HFFc6 (cell line): ENCODE data around the gene SCTR. TPM values are rescaled to one million over a fixed set of nuclear protein-coding genes. Genes with fewer than 3 reads are reported as not detected.

Experiments used
- DNase-seq: peaks from one replicate; pipeline ENCODE4 v3.0.0-alpha.2; 2018
- H3K27ac Mint-ChIP-seq: 2 replicates; pipeline ENCODE4 v1.8.0; 2020; ENCODE audit warnings: mild to moderate bottlenecking, mixed read lengths
- H3K27me3 Mint-ChIP-seq: 2 replicates; pipeline ENCODE4 v1.8.0; 2021; ENCODE audit warnings: mild to moderate bottlenecking, moderate library complexity, mixed read lengths; ENCODE audit not compliant: insufficient read depth
- H3K36me3 Mint-ChIP-seq: 2 replicates; pipeline ENCODE4 v1.8.0; 2021; ENCODE audit warnings: low read depth, mixed read lengths
- H3K4me1 Mint-ChIP-seq: 2 replicates; pipeline ENCODE4 v1.8.0; 2020; ENCODE audit warnings: low read depth, mixed read lengths
- H3K4me3 Mint-ChIP-seq: 2 replicates; pipeline ENCODE4 v1.8.0; 2020; ENCODE audit warnings: mild to moderate bottlenecking, moderate library complexity, mixed read lengths
- H3K9me3 Mint-ChIP-seq: 2 replicates; pipeline ENCODE4 v1.8.0; 2020; ENCODE audit warnings: mild to moderate bottlenecking, mixed read lengths
- CTCF ChIP-seq: fragments of 200-600 bp; sonication (generic); IDR thresholded peaks from 2 replicates; pipeline ENCODE4 v1.5.0; 2021; ENCODE audit warnings: antibody characterized with exemption, mild to moderate bottlenecking
- total RNA-seq, 6 experiments: library from RNA; stranded (reverse); fragmentation: NEBNext Ultra II Directional; extraction: Animal tissue kit (Norgen Biotek cat#: 25700); gene quantifications; 2 replicates in 1 of 6; 3 replicates in 5 of 6; pipeline ENCODE4 v1.2.3, GENCODE V29; 2021

The SCTR gene
- total RNA-seq, 6 experiments from 2014 or later = not detected

GRCh38 chr2:119446037-119446436, 78.2 kb downstream of the SCTR start:
- Mint-ChIP-seq H3K36me3 (no peaks in the 10 kb centered on the region), H3K27ac (no peak overlapping the region), H3K9me3 (no peaks in the 10 kb centered on the region), H3K27me3 (peaks cover 26% of the 10 kb centered on the region), H3K4me3 (no peak overlapping the region), H3K4me1 (no peaks in the 10 kb centered on the region)
- no peak for TF ChIP-seq CTCF
- no peak for DNase-seq

GRCh38 chr2:119442850-119443249, 81.4 kb downstream of the SCTR start:
- Mint-ChIP-seq H3K9me3 (no peaks in the 10 kb centered on the region), H3K27ac (no peak overlapping the region)
- TF ChIP-seq CTCF = no peak

GRCh38 chr2:119442226-119442619, 82.1 kb downstream of the SCTR start:
- H3K27me3 Mint-ChIP-seq = peaks cover 24% of the 10 kb centered on the region
- H3K9me3 Mint-ChIP-seq = no peaks in the 10 kb centered on the region
- H3K4me1 Mint-ChIP-seq = no peaks in the 10 kb centered on the region
- TF ChIP-seq CTCF = no peak
- no peak overlapping the region for H3K4me3 Mint-ChIP-seq
- no peak overlapping the region for H3K27ac Mint-ChIP-seq
- DNase-seq = no peak
- H3K36me3 Mint-ChIP-seq = no peaks in the 10 kb centered on the region

More at GRCh38 chr2:119442850-119443249, 81.4 kb downstream of the SCTR start:
- Mint-ChIP-seq H3K4me1 (no peaks in the 10 kb centered on the region), H3K4me3 (no peak overlapping the region), H3K36me3 (no peaks in the 10 kb centered on the region), H3K27me3 (peaks cover 29% of the 10 kb centered on the region)
- no peak for DNase-seq

- Mint-ChIP-seq H3K36me3 (no peaks in the 10 kb centered on the region), H3K9me3 (no peaks in the 10 kb centered on the region), H3K27ac (no peak overlapping the region), H3K4me3 (no peak overlapping the region), H3K27me3 (peaks cover 26% of the 10 kb centered on the region), H3K4me1 (no peaks in the 10 kb centered on the region)
- no peak for TF ChIP-seq CTCF
- DNase-seq = no peak
These were observed 82.7 kb downstream of the SCTR start for GRCh38 chr2:119441376-119442225.

- TF ChIP-seq CTCF = no peak
- Mint-ChIP-seq H3K4me3 (no peak overlapping the region), H3K36me3 (no peaks in the 10 kb centered on the region), H3K27ac (no peak overlapping the region), H3K27me3 (peaks cover 29% of the 10 kb centered on the region), H3K4me1 (no peaks in the 10 kb centered on the region), H3K9me3 (no peaks in the 10 kb centered on the region)
- no peak for DNase-seq
These were observed 83.4 kb downstream of the SCTR start for GRCh38 chr2:119440873-119441272.
